ENCODE measurements around the gene FMN2. TPM values are rescaled to one million over a fixed set of nuclear protein-coding genes. Genes with fewer than 3 reads are reported as not detected.

The FMN2 gene
- polyA plus RNA-seq, 1 donor, result 0.52 TPM

DNA sequence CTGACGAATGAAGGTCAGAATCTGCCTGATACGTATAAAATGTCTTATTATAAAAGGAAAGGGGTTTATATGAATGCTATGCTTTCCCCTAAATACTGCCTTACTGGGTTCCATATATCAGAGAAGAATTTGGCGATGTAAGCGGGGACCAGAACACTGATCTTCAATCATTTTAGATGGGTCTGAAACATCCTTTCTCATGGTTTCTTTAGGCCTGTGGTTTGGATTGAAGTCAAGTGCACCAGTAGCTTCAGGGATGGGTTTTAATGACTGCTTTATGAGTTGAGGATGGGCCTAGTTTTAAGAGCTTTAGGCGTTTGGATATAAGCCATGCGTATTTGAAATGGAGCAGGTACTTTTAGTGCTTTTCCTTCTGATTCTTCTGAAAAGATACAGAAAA is 6.9 kb downstream of the FMN2 start:
- no peak for DNase-seq (ENCODE audit: low read depth)

DNA sequence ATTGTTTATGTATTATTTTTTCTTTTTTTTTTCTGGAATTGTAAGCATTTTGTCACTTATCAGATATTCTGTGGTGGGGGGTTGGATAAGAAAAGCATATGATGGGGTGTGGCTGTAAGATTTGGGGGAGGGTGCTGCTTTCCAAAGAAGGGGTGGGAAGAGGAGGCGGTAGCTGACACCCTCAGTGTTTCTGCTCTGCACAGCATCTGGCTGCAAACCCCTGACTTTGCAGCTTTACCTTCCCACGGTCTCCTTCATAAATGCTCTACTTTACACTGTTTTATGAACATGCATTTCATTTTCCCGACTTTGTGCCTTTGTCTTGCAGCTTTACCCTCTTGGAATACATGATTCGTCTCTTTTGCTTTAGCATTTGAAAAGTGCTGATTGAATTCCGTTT is 7.6 kb downstream of the FMN2 start:
- no peak for DNase-seq (ENCODE audit: low read depth)

DNA sequence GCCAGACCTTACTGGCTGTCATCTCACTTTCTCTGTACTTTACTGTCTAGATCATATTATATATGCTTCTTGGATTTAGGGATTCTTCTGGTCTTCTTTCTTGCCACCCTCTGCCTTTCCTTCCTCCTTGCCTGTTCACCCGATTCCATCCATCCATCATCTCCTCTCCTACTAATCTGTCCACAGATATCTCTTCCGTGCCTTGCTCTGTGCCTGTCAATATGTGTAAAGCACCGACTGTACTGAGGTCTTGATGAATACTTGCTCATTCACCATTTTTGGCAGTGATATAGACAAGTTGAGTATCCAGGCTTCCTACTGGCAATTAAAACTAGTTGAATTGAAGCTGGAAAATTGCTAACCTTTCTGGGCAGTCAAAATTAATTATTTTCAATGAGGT is 8.1 kb downstream of the FMN2 start:
- DNase-seq (ENCODE audit: low read depth), result no peak

DNA sequence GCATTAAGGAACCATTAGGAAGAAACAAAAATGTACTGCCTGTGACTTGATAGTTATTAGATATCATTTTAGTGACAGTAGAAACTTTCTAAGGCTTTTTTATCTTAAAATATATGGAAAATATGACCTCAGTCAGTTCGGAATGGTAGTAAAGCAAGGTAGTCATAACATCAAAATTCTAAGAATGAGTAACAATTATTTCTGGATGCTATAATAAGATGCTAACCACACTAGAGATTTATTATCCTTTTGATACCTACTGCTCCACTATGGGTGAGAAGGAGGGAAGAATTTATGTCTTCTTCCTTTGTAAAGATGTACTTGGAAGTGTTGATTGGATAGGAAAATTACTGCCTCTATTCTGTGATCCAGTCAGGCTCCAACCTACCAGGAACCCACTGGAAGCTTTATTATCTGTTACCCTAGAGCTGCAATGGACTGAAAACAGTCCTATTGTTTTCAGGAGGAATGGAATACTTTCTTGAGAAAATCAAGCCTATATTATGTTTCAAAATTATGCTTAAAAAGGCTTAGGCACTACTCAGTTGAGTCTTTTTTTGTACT is 8.8 kb downstream of the FMN2 start:
- no peak for DNase-seq (ENCODE audit: low read depth)

DNA sequence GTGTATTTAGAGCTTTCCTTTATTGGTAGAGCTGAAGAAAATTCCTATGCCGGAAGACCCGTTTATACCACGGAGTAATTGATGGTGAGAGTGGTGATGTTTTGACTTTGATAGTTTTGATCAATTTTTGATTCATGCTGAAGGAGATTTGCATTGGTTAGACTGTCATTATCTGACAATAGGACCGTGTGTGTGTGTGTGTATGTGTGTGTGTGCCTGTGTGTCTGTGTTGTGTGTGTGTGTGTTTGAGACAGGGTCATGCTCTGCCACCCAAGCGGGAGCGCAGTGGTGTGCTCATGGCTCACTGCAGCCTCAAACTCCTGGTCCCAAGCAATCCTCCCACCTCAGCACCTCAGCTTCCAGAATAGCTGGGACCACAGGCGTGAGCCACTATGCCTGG is 9.6 kb downstream of the FMN2 start:
- DNase-seq (ENCODE audit: low read depth), result no peak

DNA sequence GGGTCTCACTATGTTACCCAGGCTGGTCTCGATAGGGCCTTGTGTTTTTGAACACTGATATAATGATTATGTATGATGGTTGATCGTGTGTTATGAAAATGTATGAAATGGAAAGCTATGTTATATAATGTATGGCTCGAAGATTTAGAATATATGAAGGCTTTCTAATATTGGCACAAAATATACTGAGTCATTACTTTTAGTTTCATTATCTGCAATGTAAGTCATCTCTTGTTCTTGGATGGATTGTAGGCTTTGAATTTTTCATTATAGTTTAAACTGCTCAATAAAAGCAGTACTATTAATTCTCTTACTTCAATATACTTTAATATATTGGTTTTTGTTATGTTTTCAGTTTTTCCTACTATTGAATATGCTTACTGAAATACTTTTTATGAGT is 10.1 kb downstream of the FMN2 start:
- DNase-seq (ENCODE audit: low read depth), result no peak

DNA sequence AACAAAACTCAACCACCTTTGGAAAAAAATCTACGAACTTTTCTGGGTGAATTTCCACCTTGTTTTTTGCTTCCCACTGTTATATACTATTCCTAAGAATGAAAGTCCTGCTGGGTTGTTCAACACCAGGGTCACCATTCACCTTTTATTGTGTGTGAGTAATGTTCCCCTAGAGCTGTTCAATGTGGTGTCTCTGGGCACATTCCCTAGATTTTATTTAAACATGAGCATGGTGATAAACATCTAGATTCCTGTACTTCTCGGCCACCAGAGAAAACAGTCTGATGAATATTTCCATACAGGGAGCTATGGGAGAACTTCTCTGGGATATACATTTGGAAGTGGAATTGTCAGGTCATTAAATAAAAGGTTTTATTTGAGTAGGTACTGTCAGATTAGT is 13.0 kb downstream of the FMN2 start:
- no peak for DNase-seq (ENCODE audit: low read depth)

DNA sequence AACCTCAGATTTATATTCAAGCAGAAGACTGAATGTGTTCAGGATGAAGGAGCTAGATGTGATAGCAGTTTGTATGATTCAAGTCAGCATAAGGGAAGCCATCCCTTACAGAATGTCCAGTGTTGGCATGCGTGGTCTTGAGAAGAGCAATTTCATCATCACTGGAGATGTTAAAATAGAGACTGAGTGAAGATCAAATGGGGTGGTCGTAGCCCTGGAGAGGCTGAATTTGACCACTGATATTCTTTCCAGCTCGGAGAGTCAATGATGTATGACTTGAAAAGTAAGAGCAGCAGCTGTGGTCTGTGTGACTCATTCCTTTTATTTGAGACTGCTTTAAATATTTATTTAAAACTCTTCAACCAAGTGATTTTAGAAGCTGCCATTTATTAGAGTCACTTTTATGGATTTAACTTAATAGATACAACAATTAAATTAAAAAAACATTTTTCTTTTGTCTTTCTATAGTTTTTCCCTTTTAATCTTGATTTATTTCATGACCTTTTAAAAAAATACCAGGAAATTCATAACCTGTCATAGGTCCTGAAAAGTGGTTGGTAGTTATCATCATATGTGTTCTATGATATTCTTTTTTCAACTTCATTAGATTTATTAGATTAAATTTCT is 15.5 kb downstream of the FMN2 start:
- no peak for DNase-seq (ENCODE audit: low read depth)

DNA sequence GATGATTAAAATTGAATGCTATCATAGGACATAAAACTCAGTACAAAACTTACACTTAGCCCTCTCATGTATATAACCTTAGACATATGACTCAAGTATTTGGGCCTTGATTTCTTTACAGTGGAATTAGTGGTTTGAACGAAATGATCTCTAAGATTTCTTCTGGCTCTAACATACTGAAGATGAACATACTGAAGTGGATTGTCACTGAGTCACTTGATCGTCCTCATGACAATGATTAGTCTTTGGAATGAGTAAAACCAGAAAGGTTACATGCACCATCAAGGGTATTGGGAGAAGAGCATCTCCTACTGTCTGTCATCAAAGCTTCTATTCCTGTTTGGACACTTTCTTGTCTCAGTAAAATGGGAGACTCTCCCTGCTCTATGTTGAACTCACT is 17.4 kb downstream of the FMN2 start:
- DNase-seq (ENCODE audit: low read depth), result no peak

DNA sequence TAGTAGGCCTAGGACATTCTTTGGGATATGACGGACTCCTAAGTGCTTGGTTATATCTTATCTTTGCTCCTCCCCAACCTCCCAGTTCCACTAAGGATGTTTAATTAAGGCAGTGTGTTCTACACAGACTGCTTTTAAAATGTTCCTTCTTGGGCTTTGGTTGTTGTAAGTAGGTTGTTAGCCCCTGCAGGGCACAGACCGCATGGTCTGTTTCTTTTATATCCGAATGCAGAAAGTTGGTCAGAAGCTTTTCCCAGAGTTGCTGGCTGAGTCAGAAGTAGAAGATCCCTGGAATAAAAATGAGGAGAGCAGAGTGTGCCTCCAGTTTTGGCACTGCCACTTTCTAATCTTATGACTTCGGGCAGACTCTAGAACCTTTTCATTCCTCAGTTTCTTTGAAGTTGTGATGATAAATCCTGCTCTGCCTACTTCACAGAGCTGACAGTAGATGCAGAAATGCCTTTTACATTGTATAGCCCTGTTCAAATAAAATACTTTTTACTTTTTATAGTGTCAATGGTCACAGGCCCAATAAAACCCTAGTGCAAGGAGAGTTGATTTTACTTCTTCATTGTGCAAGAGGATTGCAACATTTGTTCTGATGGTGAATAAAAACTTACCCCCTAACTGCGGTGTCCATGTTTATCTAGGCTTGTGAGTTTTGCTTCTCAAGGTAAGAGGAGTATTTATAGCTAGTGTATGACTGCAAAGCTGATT is 18.4 kb downstream of the FMN2 start:
- DNase-seq (ENCODE audit: low read depth), result no peak

DNA sequence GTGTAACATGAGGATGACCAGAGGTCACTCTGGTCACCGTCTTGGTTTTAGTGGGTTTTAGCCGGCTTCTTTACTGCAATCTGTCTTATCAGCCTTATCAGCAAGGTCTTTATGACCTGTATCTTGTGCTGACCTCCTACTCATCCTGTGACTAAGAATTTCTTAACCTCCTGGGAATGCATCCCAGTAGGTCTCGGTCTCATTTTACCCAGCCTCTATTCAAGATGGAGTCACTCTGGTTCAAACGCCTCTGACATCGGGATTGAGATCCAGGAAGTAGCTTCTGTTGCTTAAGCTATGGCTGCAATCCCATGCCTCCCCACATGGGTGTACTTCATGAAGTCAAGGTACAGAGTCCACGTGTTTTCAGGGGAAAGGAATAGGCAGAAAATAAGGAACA is 19.9 kb downstream of the FMN2 start:
- no peak for DNase-seq (ENCODE audit: low read depth)

DNA sequence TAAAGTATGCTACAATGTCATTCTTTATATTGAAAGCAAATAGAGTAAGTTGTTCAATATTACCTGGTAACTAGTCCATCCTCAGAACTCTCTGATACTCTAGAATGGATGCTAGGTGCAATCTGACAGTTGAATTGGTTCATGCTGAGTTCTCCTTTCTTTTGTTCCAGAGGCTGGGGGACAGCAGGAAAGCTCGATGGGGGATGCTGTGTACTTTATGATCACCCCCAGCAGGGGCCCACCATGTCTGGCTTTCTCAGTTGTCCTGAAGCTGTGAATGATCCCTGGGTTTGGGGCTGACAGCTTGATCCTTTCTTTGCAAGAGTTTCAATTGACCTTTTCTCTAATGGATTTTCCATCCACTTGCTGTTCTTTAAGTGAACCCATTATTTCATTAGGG is 22.5 kb downstream of the FMN2 start:
- DNase-seq (ENCODE audit: low read depth), result no peak

DNA sequence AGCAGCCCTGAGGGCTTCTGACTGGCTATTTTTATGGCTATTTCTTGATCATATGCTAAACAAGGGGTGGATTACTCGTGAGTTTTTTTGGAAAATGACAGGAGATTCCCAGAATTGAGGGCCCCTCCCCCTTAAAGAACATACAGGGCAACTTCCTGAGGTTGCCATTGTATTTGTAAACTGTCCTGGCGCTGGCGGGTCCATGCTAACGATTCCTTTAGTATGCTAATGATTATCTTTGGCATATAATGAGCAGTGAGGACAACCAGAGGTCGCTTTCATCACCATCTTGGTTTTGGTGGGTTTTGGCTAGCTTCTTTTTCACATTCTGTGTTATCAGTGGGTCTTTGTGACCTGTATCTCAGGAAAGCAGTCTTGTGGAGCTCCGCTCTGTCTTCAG is 24.1 kb downstream of the FMN2 start:
- no peak for DNase-seq (ENCODE audit: low read depth)

DNA sequence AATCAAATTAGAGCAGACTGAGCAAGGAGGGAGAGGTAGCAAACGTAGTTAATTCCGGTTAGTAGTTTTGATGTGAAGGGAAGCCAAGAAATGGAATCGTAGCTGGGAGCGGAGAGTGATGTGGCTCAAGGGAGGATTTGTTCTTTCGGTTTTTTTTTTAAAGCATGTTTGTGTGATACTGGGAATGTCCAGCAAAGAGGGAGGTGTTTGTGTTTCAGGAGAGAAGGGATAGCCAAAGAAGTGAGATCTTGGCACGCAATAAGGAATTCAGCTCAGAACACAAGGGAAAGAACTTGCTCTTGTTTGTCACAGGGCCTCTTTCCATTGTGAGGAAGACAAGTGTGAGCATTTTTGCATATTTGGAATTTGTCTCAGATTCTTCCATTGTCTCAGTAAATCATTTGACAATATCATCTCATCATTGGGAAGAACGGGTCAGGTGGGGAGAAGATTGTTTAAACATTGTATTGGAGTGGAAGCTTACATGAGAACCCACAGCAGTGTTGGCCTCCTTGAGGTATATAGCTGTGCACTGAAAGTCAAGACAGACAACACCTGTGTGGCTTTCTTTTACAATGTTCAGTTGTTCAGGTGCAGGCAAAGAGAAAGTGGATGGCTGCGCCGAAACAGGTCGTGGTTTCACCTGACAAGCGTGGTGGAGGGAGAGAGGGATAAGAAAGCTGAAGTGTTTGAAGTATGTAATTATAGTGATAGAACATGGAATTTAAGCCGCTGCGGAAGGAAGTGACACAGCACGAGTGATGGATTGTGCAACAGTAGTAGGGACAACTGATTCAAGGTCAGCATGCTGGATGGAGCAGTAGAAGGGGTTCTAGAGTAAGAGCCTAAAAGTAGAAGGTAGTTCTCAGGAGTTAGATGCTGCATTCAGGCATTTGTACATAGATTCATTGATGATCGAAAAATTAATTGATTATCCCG is 25.4 kb downstream of the FMN2 start:
- DNase-seq (ENCODE audit: low read depth), result peak; percentile 24

DNA sequence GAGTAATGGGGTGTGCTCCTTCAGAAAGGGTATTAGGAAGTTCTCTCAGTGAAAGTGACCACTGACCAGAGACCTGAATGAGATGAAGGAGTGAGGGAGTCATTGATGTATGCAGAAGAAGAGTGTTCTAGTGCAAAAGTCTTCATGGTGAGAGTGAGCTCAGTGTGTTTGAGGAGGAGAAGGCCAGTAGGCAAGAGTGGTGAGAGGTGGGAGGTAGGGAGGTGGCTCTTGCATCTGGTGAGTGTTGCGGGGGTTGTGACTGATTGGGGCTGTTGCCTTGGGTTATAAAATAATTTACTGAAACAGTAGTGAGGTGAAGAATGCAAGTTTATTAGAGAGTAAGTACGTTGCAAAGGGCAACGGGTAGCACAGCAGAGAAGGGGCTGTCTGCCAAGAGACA is 26.2 kb downstream of the FMN2 start:
- DNase-seq (ENCODE audit: low read depth), result no peak

DNA sequence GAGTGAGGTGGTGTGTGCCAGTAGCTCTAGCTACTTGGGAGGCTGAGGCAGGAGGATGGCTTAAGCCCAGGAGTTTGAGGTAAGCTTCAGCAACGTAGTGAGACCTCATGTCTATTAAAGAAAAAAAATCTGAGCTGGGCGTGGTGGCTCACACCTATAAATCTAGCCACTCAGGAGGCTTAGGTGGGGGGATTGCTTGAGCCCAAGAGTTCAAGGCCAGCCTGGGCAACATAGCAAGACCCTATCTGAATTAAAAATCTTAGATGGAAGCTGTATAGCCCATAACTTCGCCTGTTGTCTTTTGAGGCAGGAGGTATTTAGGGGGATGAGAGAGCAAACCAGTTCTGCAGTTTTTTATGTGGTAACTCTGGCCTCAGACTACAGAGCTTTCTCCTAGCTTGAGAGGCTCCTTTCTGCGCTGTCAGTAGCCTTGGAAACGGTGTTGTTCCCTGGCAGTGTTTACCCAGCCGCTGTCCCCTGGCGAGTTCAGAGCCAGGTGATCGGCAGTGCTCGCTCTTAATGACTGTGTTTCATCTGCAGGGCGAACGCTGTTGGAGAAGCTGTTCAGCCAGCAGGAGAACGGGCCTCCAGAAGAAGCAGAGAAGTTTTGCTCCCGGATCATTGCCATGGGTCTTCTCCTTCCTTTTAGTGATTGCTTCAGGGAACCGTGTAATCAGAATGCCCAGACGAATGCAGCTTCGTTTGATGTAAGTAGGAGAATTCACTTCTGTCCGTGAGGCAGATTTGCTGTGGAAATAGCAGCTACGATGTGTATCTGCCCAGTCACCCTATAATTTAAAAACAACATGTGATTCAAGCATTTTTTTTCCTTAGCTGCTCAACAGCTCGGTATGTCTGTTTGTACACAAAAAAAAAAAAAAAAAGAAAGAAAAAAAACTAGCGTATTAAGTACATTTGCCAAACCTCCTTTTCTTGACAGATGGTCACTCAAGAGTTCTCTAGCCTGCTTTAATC is 31.2 kb downstream of the FMN2 start:
- DNase-seq (ENCODE audit: low read depth), result peak; percentile 9

DNA sequence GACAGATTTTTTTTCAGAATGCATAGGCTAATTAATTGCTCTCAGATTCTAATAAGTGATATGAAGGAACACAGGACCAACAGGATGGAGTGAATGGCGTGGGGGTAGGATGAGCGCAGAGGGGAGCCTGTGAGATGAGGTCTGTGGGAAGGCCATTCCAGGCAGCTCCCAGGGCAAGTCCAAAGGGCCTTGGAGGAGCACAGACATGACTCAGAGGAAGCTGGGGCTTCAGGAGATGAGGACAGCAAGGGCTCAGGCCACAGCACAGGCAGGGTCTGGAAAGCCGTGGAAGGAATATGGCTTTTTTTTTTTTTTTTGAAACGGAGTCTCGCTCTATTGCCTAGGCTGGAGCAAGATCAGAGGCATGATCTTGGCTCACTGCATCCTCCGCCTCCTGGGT is 35.1 kb downstream of the FMN2 start:
- DNase-seq (ENCODE audit: low read depth), result no peak

DNA sequence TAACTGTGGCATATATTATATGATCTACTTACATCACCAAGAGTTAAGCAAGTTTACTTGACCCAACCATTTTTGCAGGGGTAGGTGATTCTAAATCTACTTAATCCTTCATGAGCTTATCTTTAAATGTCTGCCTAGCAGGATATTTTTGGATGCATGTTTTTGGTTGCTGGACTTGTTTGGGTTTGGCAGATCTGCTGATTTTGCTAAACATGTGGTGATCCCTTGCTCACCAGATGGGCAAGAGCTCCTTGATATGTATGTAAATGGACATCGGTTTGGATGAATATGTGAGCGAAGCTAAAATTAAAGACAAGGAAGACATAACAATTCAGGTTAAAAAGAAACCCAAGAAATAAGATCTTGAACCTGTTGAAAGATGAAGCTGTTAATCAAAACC is 36.7 kb downstream of the FMN2 start:
- no peak for DNase-seq (ENCODE audit: low read depth)

DNA sequence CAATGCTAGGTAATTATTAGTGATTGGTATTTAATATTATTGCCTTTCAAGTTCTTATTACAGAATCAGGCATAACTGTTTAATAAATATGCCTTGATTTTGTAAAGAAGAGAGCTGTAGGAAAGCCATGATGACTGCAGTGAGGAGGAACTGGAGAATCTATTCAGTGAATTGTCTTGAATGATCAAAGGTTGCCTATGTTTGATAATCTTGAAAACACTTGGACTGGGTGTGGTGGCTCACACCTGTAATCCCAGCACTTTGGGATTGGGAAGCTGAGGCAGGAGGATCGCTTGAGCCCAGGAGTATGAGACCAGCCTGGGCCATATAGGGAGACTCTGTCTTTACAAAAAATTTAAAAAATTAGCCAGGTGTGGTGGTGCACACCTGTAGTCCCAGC is 42.4 kb downstream of the FMN2 start:
- DNase-seq (ENCODE audit: low read depth), result no peak

DNA sequence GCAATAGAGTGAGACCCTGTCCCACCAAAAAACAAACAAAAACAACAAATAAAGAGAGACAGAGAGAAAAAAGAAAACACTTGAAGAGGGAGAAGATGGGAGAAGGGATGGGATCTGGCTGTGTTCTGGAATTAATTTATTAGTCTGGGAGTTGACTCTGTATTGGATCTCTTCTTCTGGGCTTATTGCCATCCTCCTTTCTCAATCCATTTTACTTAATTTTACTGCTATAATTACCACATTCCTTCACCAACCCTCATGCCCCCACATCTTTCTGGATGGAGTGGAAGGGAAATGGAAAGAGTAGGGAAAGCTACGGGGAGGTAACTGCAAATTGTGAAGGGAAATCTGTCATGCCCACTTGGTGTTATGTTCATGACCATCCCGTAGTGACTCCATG is 42.9 kb downstream of the FMN2 start:
- DNase-seq (ENCODE audit: low read depth), result no peak

DNA sequence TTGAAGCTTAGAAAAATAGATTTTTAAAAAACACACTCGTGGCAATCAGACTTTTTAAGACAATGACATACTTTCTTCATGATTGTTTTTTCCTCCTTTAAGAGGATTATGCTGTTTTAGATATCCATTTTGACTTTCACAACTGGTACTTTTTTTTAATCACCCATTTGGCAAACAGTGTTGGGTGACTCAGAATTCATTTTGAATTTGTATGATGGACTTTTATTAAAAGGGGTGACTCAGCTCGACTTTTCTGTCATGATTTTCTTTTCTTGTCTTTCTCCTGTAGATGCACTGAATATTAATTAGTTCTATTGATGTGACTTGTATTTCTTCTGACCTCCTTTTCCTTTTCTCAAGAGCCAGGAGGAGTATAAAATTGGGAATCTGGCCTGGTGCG is 44.7 kb downstream of the FMN2 start:
- DNase-seq (ENCODE audit: low read depth), result no peak

Data from forelimb muscle (tissue), 1 donor.